ENCODE data around the gene TSPAN32.

Gene TSPAN32

DNA sequence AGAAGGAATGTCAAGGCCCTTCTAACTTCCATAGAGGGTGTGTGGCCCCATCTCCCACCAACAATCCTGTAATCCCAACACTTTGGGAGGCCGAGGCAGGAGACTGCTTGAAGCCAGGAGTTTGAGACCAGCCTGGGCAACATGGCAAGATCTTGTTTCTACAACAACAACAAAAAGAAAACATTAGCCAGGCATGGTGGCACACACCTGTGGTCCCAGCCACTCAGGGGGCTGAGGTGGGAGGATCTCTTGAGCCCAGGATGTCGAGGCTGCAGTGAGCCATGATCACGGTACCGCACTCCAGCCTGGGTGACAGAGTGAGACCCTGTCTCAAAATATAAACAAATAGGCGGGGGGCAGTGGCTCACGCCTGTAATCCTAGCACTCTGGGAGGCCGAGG, 16.9 kb downstream of the TSPAN32 start:
- H3K27ac ChIP-seq: no peak overlapping the region
- peaks cover 57% of the 10 kb centered on the region for H3K27me3 ChIP-seq (ENCODE audit: insufficient read depth, low read depth)
- H3K4me3 ChIP-seq (IDR thresholded peaks at IDR 0.05; ENCODE audit: insufficient read depth, low read depth, low read length): no peak overlapping the region
- no peaks in the 10 kb centered on the region for H3K36me3 ChIP-seq (ENCODE audit: insufficient read depth)
- H3K79me2 ChIP-seq (ENCODE audit: insufficient read depth, low read depth): no peaks in the 10 kb centered on the region
- H4K20me1 ChIP-seq (ENCODE audit: insufficient read depth): no peaks in the 10 kb centered on the region
- TF ChIP-seq, protein P1, sequence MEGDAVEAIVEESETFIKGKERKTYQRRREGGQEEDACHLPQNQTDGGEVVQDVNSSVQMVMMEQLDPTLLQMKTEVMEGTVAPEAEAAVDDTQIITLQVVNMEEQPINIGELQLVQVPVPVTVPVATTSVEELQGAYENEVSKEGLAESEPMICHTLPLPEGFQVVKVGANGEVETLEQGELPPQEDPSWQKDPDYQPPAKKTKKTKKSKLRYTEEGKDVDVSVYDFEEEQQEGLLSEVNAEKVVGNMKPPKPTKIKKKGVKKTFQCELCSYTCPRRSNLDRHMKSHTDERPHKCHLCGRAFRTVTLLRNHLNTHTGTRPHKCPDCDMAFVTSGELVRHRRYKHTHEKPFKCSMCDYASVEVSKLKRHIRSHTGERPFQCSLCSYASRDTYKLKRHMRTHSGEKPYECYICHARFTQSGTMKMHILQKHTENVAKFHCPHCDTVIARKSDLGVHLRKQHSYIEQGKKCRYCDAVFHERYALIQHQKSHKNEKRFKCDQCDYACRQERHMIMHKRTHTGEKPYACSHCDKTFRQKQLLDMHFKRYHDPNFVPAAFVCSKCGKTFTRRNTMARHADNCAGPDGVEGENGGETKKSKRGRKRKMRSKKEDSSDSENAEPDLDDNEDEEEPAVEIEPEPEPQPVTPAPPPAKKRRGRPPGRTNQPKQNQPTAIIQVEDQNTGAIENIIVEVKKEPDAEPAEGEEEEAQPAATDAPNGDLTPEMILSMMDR (conservative IDR thresholded peaks at IDR 0.05; ENCODE audit: low read depth, low read length): no peak
- H3K4me2 ChIP-seq: no peak overlapping the region
- no peak overlapping the region for H3K9ac ChIP-seq
- no peaks in the 10 kb centered on the region for H3K4me1 ChIP-seq (ENCODE audit: low read depth, poor library complexity, severe bottlenecking)
- no peak overlapping the region for H2AFZ ChIP-seq (ENCODE audit: low read depth)

DNA sequence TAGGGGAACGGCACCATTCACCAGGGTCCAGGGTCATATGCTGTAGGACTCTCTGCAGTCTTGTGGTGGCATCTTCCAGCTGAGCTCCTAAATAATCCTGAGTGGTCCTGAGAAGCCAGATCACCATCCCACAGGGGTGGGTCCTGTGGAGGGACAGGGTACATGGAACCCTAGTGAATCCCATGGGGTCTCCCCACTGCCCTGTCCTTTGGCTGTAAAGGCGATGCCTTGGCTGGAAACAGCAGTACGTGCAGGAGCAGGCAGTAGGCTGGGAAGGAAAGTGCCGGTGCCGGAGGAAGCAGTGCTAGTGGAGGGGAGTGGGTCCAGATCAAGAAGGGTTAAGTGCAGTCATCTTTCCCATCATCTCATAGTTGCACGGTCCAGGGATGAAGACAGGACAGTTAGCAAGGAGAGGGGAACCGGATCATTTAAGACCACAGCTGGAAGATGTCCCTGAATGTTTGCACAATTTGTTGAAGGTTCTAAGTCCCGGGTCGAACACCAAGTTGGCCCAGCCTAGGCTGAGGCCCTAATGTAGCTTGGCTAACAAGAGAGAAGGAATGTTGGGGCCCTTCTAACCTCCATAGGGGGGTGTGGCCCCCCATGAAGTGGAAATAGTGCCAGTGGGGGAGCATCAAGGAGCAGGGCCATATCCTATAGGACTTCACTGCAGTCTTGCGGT, 18.1 kb downstream of the TSPAN32 start:
- no peak overlapping the region for H3K4me2 ChIP-seq
- H3K4me3 ChIP-seq (IDR thresholded peaks at IDR 0.05; ENCODE audit: insufficient read depth, low read depth, low read length): no peak overlapping the region
- H4K20me1 ChIP-seq (ENCODE audit: insufficient read depth): no peaks in the 10 kb centered on the region
- no peak overlapping the region for H3K9ac ChIP-seq
- no peak overlapping the region for H2AFZ ChIP-seq (ENCODE audit: low read depth)
- H3K79me2 ChIP-seq (ENCODE audit: insufficient read depth, low read depth): no peaks in the 10 kb centered on the region
- peaks cover 64% of the 10 kb centered on the region for H3K27me3 ChIP-seq (ENCODE audit: insufficient read depth, low read depth)
- H3K36me3 ChIP-seq (ENCODE audit: insufficient read depth): no peaks in the 10 kb centered on the region
- no peaks in the 10 kb centered on the region for H3K4me1 ChIP-seq (ENCODE audit: low read depth, poor library complexity, severe bottlenecking)
- TF ChIP-seq, protein P1 (conservative IDR thresholded peaks at IDR 0.05; ENCODE audit: low read depth, low read length): no peak
- H3K27ac ChIP-seq: no peak overlapping the region

DNA sequence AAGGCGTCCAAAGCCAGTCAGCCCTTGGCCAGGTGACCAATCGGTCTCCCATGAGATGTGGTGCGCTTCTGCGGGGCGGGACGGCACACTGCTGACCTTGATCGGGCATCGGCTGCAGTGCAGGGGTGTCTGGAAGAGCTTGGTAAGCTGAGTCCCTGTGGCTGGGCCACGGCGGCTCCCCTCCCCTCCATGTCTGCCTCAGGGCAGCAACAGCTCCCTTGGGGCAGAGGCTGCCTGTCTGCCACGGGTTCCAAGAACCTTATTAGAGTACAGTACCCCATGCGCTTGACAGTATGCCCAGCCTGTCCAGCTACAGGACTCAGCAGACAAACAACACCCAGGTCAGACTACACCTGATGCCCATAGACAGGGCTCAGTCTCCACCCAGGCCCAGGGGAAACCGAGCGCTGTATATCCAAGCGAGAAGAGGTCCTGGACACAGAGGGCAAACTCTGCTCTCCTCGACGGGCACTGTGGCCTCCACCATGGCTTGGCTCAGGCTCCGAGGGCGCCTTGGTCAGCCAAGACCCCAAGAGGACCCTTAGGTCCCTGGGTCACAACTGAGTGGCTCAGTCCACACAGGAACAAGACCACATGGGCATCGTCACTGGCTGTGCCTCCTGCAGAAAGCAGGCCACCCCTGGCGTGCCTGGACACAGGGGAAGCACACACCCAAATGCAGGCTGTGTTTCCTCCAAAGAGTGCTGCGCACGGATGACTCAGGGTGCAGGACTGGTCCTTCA, 18.9 kb downstream of the TSPAN32 start:
- TF ChIP-seq, protein P1 (conservative IDR thresholded peaks at IDR 0.05; ENCODE audit: low read depth, low read length): no peak
- no peaks in the 10 kb centered on the region for H3K36me3 ChIP-seq (ENCODE audit: insufficient read depth)
- H3K9ac ChIP-seq: no peak overlapping the region
- H2AFZ ChIP-seq (ENCODE audit: low read depth): no peak overlapping the region
- no peak overlapping the region for H3K4me3 ChIP-seq (IDR thresholded peaks at IDR 0.05; ENCODE audit: insufficient read depth, low read depth, low read length)
- H3K27ac ChIP-seq: no peak overlapping the region
- no peaks in the 10 kb centered on the region for H3K4me1 ChIP-seq (ENCODE audit: low read depth, poor library complexity, severe bottlenecking)
- H3K4me2 ChIP-seq: no peak overlapping the region
- peaks cover 68% of the 10 kb centered on the region for H3K27me3 ChIP-seq (ENCODE audit: insufficient read depth, low read depth)
- H3K79me2 ChIP-seq (ENCODE audit: insufficient read depth, low read depth): no peaks in the 10 kb centered on the region
- H4K20me1 ChIP-seq (ENCODE audit: insufficient read depth): no peaks in the 10 kb centered on the region

DNA sequence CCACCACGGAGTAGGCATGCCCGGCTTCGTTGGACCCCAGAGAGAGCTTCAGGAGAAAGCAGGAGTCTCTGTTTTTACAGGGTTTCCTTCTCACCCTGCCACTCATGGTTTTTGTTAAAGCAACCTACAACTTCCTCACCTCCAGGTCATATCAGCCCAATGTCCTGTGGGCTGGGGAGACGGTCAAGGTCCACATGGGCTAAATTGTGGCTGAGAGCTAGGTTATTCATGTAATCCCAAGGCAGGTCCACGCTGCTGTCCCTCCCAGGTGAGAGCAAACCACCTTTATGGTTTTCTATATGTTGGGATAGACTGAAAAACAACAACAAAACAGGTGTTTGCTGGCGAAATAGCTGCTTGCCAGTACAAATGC, 19.5 kb downstream of the TSPAN32 start:
- Histone ChIP-seq H3K9ac (no peak overlapping the region), H3K4me1 (ENCODE audit: low read depth, poor library complexity, severe bottlenecking) (no peaks in the 10 kb centered on the region), H4K20me1 (ENCODE audit: insufficient read depth) (no peaks in the 10 kb centered on the region), H3K4me3 (IDR thresholded peaks at IDR 0.05; ENCODE audit: insufficient read depth, low read depth, low read length) (no peak overlapping the region), H3K79me2 (ENCODE audit: insufficient read depth, low read depth) (no peaks in the 10 kb centered on the region), H3K36me3 (ENCODE audit: insufficient read depth) (no peaks in the 10 kb centered on the region), H3K27me3 (ENCODE audit: insufficient read depth, low read depth) (peaks cover 68% of the 10 kb centered on the region), H3K4me2 (no peak overlapping the region), H2AFZ (ENCODE audit: low read depth) (no peak overlapping the region), H3K27ac (no peak overlapping the region)
- TF ChIP-seq, protein P1 (conservative IDR thresholded peaks at IDR 0.05; ENCODE audit: low read depth, low read length): no peak

Data from KMS-11 (cell line).